Gastroesophageal sphincter (tissue), 4 donors: Measurements from ENCODE around the gene MEF2D. TPM values are rescaled to one million over a fixed set of nuclear protein-coding genes. Genes with fewer than 3 reads are reported as not detected.
A peak's percentile ranks its signal among the peaks of the same experiment; 100 is the strongest.

Source experiments
- ATAC-seq: fragments of 150-250 bp; one replicate; pipeline ENCODE4 v1.9.1; 2016; ENCODE audit warnings: mild to moderate bottlenecking, moderate library complexity
- H3K27ac ChIP-seq, 4 donors: fragments of 200-600 bp; sonication (generic) in 3 of 4; 1 replicate in 3 of 4; 2 replicates in 1 of 4; pipeline ENCODE4 v1.5.1; 2016 to 2019
- H3K27me3 ChIP-seq: fragments of 200-600 bp; sonication (generic); one replicate; pipeline ENCODE4 v1.5.1; 2019
- H3K36me3 ChIP-seq, 2 donors: fragments of 200-600 bp; sonication (generic); one replicate each; pipeline ENCODE4 v1.5.1; 2019; ENCODE audit warnings: control low read depth in 1 of 2
- H3K4me1 ChIP-seq, 3 donors: fragments of 200-600 bp; sonication (generic); 1 replicate in 2 of 3; 2 replicates in 1 of 3; pipeline ENCODE4 v1.5.1; 2016 to 2019; ENCODE audit warnings: control low read depth in 2 of 3
- H3K4me3 ChIP-seq, 2 donors: fragments of 200-600 bp; sonication (generic); one replicate each; pipeline ENCODE4 v1.5.1; 2019; ENCODE audit warnings: mild to moderate bottlenecking in 1 of 2, moderate library complexity in 1 of 2
- H3K9me3 ChIP-seq, 3 donors: fragments of 200-600 bp; sonication (generic); one replicate each; pipeline ENCODE4 v1.5.1; 2017 to 2019; ENCODE audit warnings: control low read depth in 2 of 3
- EP300 ChIP-seq: sonication (generic); formaldehyde crosslinking; IDR thresholded peaks from one replicate; pipeline ENCODE4 v1.6.1; 2017; ENCODE audit warnings: antibody characterized with exemption, mild to moderate bottlenecking
- POLR2A ChIP-seq, 2 donors: fragments of 450-650 bp; IDR thresholded peaks; one replicate each; pipeline ENCODE4 v1.6.1; 2017; ENCODE audit warnings: antibody characterized with exemption in 2 of 2, mild to moderate bottlenecking in 2 of 2, moderate library complexity in 1 of 2
- POLR2AphosphoS5 ChIP-seq: sonication (generic); formaldehyde crosslinking; IDR thresholded peaks from one replicate; pipeline ENCODE4 v1.6.1; 2017; ENCODE audit warnings: antibody characterized with exemption
- WGBS, 2 donors: methylation state at CpG; one replicate each; pipeline ENCODE4 v1.1.5; 2018; ENCODE audit warnings: low coverage in 1 of 2; 5-methylcytosine and 5-hydroxymethylcytosine counted together
- total RNA-seq, 4 donors: library from RNA; depleted of rRNA; stranded (reverse); fragments of >200 nt; gene quantifications; one replicate each; pipeline ENCODE4 v1.1.0, GENCODE V29; 2016
- TF ChIP-seq, protein P1 (sequence below), 4 experiments: fragments of 200-600 bp in 2 of 4; fragments of 450-650 bp in 2 of 4; sonication (generic) in 1 of 4; IDR thresholded peaks; one replicate each; pipeline ENCODE4 v1.5.1; 2017 to 2019; ENCODE audit warnings: antibody characterized with exemption in 4 of 4, mild to moderate bottlenecking in 2 of 4, moderate library complexity in 2 of 4

The MEF2D gene
- total RNA-seq, 4 donors from 2014 or later: 49.0 to 94.3 (median 67.1) TPM

DNA sequence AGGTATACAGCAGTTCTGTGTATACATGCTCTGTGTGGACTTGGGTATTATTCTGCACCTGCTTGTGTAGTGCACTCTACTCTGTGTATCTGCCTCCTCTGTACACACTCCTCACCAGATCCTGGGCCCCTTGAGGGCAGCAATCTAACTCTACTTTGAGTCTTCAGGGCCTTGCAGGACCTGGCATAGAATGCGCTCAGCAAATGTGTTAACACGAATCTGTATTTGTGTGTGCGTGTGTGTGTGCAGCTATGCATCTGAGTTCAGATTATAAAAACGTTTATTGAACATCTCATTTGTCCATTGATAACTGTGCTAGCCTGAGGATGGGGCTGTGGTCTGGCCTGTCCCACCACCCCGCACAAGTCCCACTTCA is 3.9 kb upstream of the MEF2D start:
- Histone ChIP-seq H3K27ac (peak overlapping the region; percentile 99 to 100 (median 99)), H3K4me1 (peaks cover 38 to 77% (median 51%) of the 10 kb centered on the region in 3 donors), H3K4me3 (peak overlapping the region; percentile 12 to 32), H3K27me3 (no peaks in the 10 kb centered on the region), H3K9me3 (no peaks in the 10 kb centered on the region), H3K36me3 (no peaks in the 10 kb centered on the region)
- ATAC-seq: no peak
- TF ChIP-seq EP300: no peak
- TF ChIP-seq POLR2AphosphoS5: no peak
- no peak for TF ChIP-seq POLR2A (IDR thresholded peaks at IDR 0.05)
- TF ChIP-seq, protein P1, sequence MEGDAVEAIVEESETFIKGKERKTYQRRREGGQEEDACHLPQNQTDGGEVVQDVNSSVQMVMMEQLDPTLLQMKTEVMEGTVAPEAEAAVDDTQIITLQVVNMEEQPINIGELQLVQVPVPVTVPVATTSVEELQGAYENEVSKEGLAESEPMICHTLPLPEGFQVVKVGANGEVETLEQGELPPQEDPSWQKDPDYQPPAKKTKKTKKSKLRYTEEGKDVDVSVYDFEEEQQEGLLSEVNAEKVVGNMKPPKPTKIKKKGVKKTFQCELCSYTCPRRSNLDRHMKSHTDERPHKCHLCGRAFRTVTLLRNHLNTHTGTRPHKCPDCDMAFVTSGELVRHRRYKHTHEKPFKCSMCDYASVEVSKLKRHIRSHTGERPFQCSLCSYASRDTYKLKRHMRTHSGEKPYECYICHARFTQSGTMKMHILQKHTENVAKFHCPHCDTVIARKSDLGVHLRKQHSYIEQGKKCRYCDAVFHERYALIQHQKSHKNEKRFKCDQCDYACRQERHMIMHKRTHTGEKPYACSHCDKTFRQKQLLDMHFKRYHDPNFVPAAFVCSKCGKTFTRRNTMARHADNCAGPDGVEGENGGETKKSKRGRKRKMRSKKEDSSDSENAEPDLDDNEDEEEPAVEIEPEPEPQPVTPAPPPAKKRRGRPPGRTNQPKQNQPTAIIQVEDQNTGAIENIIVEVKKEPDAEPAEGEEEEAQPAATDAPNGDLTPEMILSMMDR (IDR thresholded peaks at IDR 0.05): no peak
- 18 to 21% methylated on average over 4 to 5 of the region's 5 CpGs for WGBS, 2 donors

DNA sequence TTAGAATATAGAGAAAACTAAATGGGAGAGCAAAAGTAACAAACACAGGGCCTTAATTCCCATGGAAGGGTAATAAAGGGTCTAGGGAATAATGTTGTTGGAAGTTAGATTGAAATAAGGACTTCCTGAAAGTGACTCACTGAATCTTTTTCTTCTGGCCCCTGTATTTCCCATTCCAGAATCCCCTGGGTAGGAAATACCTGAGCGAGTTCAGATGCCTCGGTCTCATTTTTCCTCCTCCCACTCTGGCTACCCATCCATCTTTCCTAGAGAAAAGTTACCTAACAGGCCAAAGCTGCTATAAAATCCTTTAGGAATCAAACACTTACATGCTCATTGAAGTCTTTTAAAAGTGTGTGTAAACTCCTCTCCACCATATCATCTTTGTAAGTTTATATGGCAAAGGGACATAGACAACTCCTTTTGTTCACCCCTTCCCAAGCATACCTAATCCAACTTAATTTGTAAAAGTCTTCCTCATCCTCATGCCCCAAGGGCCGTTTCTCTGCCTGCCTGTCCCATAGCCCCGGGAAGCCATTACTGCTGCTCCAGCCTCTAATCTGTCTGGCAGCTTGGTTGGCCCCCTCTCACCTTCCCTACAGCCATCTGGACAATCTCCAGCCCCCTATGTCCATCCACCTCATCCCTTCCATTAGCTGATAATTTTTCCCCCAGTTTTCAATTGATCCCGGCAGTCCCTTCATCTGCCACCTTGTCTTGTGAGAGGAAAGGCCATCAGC is 3.3 kb upstream of the MEF2D start:
- peaks cover 33 to 77% (median 45%) of the 10 kb centered on the region in 3 donors for H3K4me1 ChIP-seq
- no peaks in the 10 kb centered on the region for H3K9me3 ChIP-seq
- H3K27me3 ChIP-seq: no peaks in the 10 kb centered on the region
- no peak for TF ChIP-seq POLR2AphosphoS5
- TF ChIP-seq POLR2A (IDR thresholded peaks at IDR 0.05): no peak
- TF ChIP-seq EP300: no peak
- TF ChIP-seq, protein P1 (IDR thresholded peaks at IDR 0.05): no peak
- no peaks in the 10 kb centered on the region for H3K36me3 ChIP-seq
- no peak for ATAC-seq
- peak overlapping the region; percentile 99 to 100 (median 99) for H3K27ac ChIP-seq
- 40 to 41% methylated on average over 5 of the region's 5 CpGs for WGBS, 2 donors
- no peak overlapping the region for H3K4me3 ChIP-seq

DNA sequence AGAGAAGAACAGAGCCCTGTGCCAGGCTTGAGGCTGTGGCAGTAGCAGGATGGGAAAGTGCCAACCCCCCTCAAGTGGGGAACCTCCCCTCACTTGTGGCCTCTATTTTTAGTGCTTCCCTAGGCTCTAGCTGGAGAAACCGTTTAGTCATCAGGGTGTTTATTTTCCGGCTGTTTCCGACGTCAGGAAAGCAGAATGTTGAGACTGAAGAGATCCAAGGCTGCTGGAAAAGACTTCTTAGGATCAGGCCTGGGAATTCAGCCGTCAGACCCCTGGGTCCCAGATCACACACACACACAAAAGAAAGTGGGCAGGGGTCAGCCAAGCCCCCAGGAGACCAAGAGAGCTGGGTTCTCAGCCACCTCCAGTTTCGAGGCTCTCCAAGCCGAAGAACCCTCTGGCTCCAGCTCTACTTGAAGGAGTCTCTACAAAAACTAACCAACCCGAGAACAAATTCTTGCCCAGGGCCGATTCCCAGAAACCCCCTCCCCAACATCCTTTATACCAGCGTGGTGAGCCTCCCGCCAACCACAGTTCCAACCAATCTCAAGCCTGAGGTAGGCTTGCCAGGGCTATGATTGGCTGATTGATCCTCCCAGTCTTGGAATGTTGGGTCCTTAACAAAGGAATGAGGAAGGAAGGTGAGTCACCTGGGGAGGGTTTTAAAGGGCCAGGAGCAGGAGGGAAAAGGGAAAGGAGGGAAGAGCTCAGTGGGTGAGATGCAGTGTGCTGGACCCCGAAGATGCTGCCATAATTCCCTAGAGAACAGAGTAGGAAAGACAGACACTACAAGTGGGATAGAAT is 2.5 kb upstream of the MEF2D start:
- peak; percentile 33 for ATAC-seq
- peak overlapping the region; percentile 9 to 34 for H3K4me3 ChIP-seq
- H3K4me1 ChIP-seq: peaks cover 28 to 77% (median 46%) of the 10 kb centered on the region in 3 donors
- TF ChIP-seq, protein P1 (IDR thresholded peaks at IDR 0.05): no peak
- peak; percentile 98 for TF ChIP-seq POLR2AphosphoS5
- TF ChIP-seq POLR2A (IDR thresholded peaks at IDR 0.05): peak; percentile 64 to 66
- peak; percentile 79 for TF ChIP-seq EP300
- no peaks in the 10 kb centered on the region for H3K9me3 ChIP-seq
- peak overlapping the region; percentile 99 to 100 (median 99) for H3K27ac ChIP-seq
- H3K27me3 ChIP-seq: no peaks in the 10 kb centered on the region
- H3K36me3 ChIP-seq: no peaks in the 10 kb centered on the region
- WGBS, 2 donors: 0 to 8% methylated on average over 3 to 4 of the region's 12 CpGs

- peak overlapping the region in 1 of 2 donors; percentile 34 for H3K4me3 ChIP-seq
- no peaks in the 10 kb centered on the region for H3K9me3 ChIP-seq
- peaks cover 24 to 77% (median 49%) of the 10 kb centered on the region in 3 donors for H3K4me1 ChIP-seq
- no peaks in the 10 kb centered on the region for H3K36me3 ChIP-seq
- ATAC-seq: no peak
- peak overlapping the region; percentile 99 to 100 (median 99) for H3K27ac ChIP-seq
- H3K27me3 ChIP-seq: no peaks in the 10 kb centered on the region
- TF ChIP-seq POLR2AphosphoS5 (no peak), POLR2A (IDR thresholded peaks at IDR 0.05) (no peak), EP300 (no peak)
- TF ChIP-seq, protein P1 (IDR thresholded peaks at IDR 0.05): peak in 1 of 4 experiments; percentile 23
- 0% methylated on average over 1 of the region's 1 CpG; no CpG with 5 or more reads in 1 of the 2 donors for WGBS, 2 donors
Measured at GRCh38 chr1:156502391-156502893, 1.9 kb upstream of the MEF2D start.
